Cardiac muscle cell (in vitro differentiated cells and primary cell): ENCODE results near the gene NEK7. TPM values are rescaled to one million over a fixed set of nuclear protein-coding genes. Genes with fewer than 3 reads are reported as not detected.

ENCODE experiments used
- DNase-seq, 2 donors: peaks; one replicate each; pipeline versions ENCODE4 v3.0.0 to v3.0.0-alpha.2; 2010 to 2017; ENCODE audit warnings: low read depth in 1 of 2, low spot score in 1 of 2
- H3K27ac ChIP-seq: fragments of 200-600 bp; sonication (generic); 2 replicates; pipeline ENCODE4 v1.5.1; 2016
- H3K27me3 ChIP-seq: fragments of 200-600 bp; sonication (generic); 2 replicates; pipeline ENCODE4 v1.6.0; 2016; ENCODE audit warnings: control low read depth
- H3K36me3 ChIP-seq: fragments of 200-600 bp; sonication (generic); 2 replicates; pipeline ENCODE4 v1.5.1; 2016; ENCODE audit warnings: control low read depth
- H3K4me1 ChIP-seq: fragments of 200-600 bp; sonication (generic); 2 replicates; pipeline ENCODE4 v1.8.1; 2017; ENCODE audit warnings: low read depth, mild to moderate bottlenecking, mixed run types
- H3K4me3 ChIP-seq: fragments of 200-600 bp; sonication (generic); 2 replicates; pipeline ENCODE4 v1.5.1; 2016; ENCODE audit warnings: mild to moderate bottlenecking
- H3K9me3 ChIP-seq: fragments of 200-600 bp; sonication (generic); 2 replicates; pipeline ENCODE4 v1.5.1; 2017; ENCODE audit warnings: low read depth, mild to moderate bottlenecking, control low read depth
- CTCF ChIP-seq: IDR thresholded peaks from 2 replicates; pipeline ENCODE4 v1.5.1; 2012; ENCODE audit warnings: low read depth, mild to moderate bottlenecking, low read length
- polyA plus RNA-seq: library from polyadenylated mRNA; unstranded; fragments of >200 nt; fragmentation: Nextera tagmentation; extraction: Ambion mirVana; gene quantifications from 2 replicates; pipeline ENCODE4 v1.2.1, GENCODE V29; 2016
- total RNA-seq: library from RNA; depleted of rRNA; stranded (reverse); fragments of >200 nt; gene quantifications from 2 replicates; pipeline ENCODE4 v1.2.3, GENCODE V29; 2016

NEK7 gene
- total and polyA plus RNA-seq, 2 experiments from 2014 or later: 46.1 to 63.1 TPM

GRCh38 chr1:198143797-198144196 is 13.0 kb upstream of the NEK7 start:
- DNase-seq: no peak
- Histone ChIP-seq H3K4me1 (no peaks in the 10 kb centered on the region), H3K4me3 (no peak overlapping the region), H3K9me3 (no peaks in the 10 kb centered on the region), H3K27me3 (no peaks in the 10 kb centered on the region), H3K27ac (no peak overlapping the region), H3K36me3 (no peaks in the 10 kb centered on the region)
- TF ChIP-seq CTCF: no peak

GRCh38 chr1:198147216-198147615 is 9.6 kb upstream of the NEK7 start:
- H3K9me3 ChIP-seq: no peaks in the 10 kb centered on the region
- H3K4me1 ChIP-seq: no peaks in the 10 kb centered on the region

GRCh38 chr1:198150369-198150768 is 6.4 kb upstream of the NEK7 start:
- Histone ChIP-seq H3K27ac (no peak overlapping the region), H3K36me3 (no peaks in the 10 kb centered on the region), H3K27me3 (no peaks in the 10 kb centered on the region), H3K4me1 (no peaks in the 10 kb centered on the region), H3K9me3 (no peaks in the 10 kb centered on the region), H3K4me3 (no peak overlapping the region)
- DNase-seq: no peak
- no peak for TF ChIP-seq CTCF

More at GRCh38 chr1:198147216-198147615, 9.6 kb upstream of the NEK7 start:
- TF ChIP-seq CTCF: no peak
- no peak overlapping the region for H3K27ac ChIP-seq
- no peaks in the 10 kb centered on the region for H3K27me3 ChIP-seq
- H3K4me3 ChIP-seq: no peak overlapping the region
- DNase-seq: no peak
- no peaks in the 10 kb centered on the region for H3K36me3 ChIP-seq

GRCh38 chr1:198151688-198152087 is 5.1 kb upstream of the NEK7 start:
- Histone ChIP-seq H3K27me3 (no peaks in the 10 kb centered on the region), H3K4me1 (no peaks in the 10 kb centered on the region), H3K36me3 (no peaks in the 10 kb centered on the region), H3K9me3 (no peaks in the 10 kb centered on the region), H3K27ac (no peak overlapping the region), H3K4me3 (no peak overlapping the region)
- TF ChIP-seq CTCF: no peak
- peak in 1 of 2 donors; percentile 67 for DNase-seq

- DNase-seq: peak in 1 of 2 donors; percentile 72
- no peaks in the 10 kb centered on the region for H3K9me3 ChIP-seq
- no peak for TF ChIP-seq CTCF
- no peaks in the 10 kb centered on the region for H3K36me3 ChIP-seq
- no peaks in the 10 kb centered on the region for H3K27me3 ChIP-seq
- H3K4me3 ChIP-seq: no peak overlapping the region
- no peaks in the 10 kb centered on the region for H3K4me1 ChIP-seq
- H3K27ac ChIP-seq: no peak overlapping the region
Measured at GRCh38 chr1:198153103-198153502, 3.7 kb upstream of the NEK7 start.

- peak in 1 of 2 donors; percentile 80 for DNase-seq
- TF ChIP-seq CTCF: no peak
- no peak overlapping the region for H3K27ac ChIP-seq
- H3K9me3 ChIP-seq: no peaks in the 10 kb centered on the region
- no peak overlapping the region for H3K4me3 ChIP-seq
- H3K4me1 ChIP-seq: no peaks in the 10 kb centered on the region
- no peaks in the 10 kb centered on the region for H3K27me3 ChIP-seq
- no peaks in the 10 kb centered on the region for H3K36me3 ChIP-seq
Measured at GRCh38 chr1:198153804-198154203, 3.0 kb upstream of the NEK7 start.
